Stomach smooth muscle (tissue), 2 donors: Measurements from ENCODE around the gene TSPAN32.

Source experiments
- H3K27ac ChIP-seq: one replicate; pipeline ENCODE4 v1.7.0; 2013; ENCODE audit warnings: mild to moderate bottlenecking, low read length, inconsistent platforms
- H3K27me3 ChIP-seq, 2 donors: one replicate each; pipeline ENCODE4 v1.7.0; 2013; ENCODE audit warnings: low read length in 2 of 2; ENCODE audit not compliant: insufficient read depth in 2 of 2, control insufficient read depth in 1 of 2
- H3K36me3 ChIP-seq, 2 donors: one replicate each; pipeline ENCODE4 v1.7.0; 2013; ENCODE audit warnings: low read length in 2 of 2; ENCODE audit not compliant: control insufficient read depth in 2 of 2, insufficient read depth in 2 of 2
- H3K4me1 ChIP-seq: one replicate; pipeline ENCODE4 v1.7.0; 2013; ENCODE audit warnings: low read length; ENCODE audit not compliant: control insufficient read depth, insufficient read depth
- H3K4me3 ChIP-seq, 2 donors: one replicate each; pipeline ENCODE4 v1.7.0; 2013; ENCODE audit warnings: low read length in 2 of 2
- H3K9ac ChIP-seq, 2 donors: one replicate each; pipeline ENCODE4 v1.7.0; 2013; ENCODE audit warnings: low read length in 2 of 2, mild to moderate bottlenecking in 1 of 2
- H3K9me3 ChIP-seq, 2 donors: one replicate each; pipeline ENCODE4 v1.7.0; 2013; ENCODE audit warnings: low read length in 2 of 2; ENCODE audit not compliant: control insufficient read depth in 2 of 2
- donor health status: healthy.
- donor health status: Pancreatic carcinoma.

The TSPAN32 gene

DNA sequence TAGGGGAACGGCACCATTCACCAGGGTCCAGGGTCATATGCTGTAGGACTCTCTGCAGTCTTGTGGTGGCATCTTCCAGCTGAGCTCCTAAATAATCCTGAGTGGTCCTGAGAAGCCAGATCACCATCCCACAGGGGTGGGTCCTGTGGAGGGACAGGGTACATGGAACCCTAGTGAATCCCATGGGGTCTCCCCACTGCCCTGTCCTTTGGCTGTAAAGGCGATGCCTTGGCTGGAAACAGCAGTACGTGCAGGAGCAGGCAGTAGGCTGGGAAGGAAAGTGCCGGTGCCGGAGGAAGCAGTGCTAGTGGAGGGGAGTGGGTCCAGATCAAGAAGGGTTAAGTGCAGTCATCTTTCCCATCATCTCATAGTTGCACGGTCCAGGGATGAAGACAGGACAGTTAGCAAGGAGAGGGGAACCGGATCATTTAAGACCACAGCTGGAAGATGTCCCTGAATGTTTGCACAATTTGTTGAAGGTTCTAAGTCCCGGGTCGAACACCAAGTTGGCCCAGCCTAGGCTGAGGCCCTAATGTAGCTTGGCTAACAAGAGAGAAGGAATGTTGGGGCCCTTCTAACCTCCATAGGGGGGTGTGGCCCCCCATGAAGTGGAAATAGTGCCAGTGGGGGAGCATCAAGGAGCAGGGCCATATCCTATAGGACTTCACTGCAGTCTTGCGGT, 18.1 kb downstream of the TSPAN32 start:
- Histone ChIP-seq H3K4me1 (peaks cover 11% of the 10 kb centered on the region), H3K27me3 (no peaks in the 10 kb centered on the region), H3K27ac (no peak overlapping the region), H3K9ac (no peak overlapping the region), H3K9me3 (peaks cover 0 to 10% of the 10 kb centered on the region in 2 donors), H3K36me3 (no peaks in the 10 kb centered on the region), H3K4me3 (no peak overlapping the region)

DNA sequence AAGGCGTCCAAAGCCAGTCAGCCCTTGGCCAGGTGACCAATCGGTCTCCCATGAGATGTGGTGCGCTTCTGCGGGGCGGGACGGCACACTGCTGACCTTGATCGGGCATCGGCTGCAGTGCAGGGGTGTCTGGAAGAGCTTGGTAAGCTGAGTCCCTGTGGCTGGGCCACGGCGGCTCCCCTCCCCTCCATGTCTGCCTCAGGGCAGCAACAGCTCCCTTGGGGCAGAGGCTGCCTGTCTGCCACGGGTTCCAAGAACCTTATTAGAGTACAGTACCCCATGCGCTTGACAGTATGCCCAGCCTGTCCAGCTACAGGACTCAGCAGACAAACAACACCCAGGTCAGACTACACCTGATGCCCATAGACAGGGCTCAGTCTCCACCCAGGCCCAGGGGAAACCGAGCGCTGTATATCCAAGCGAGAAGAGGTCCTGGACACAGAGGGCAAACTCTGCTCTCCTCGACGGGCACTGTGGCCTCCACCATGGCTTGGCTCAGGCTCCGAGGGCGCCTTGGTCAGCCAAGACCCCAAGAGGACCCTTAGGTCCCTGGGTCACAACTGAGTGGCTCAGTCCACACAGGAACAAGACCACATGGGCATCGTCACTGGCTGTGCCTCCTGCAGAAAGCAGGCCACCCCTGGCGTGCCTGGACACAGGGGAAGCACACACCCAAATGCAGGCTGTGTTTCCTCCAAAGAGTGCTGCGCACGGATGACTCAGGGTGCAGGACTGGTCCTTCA, 18.9 kb downstream of the TSPAN32 start:
- no peaks in the 10 kb centered on the region for H3K27me3 ChIP-seq
- no peak overlapping the region for H3K27ac ChIP-seq

DNA sequence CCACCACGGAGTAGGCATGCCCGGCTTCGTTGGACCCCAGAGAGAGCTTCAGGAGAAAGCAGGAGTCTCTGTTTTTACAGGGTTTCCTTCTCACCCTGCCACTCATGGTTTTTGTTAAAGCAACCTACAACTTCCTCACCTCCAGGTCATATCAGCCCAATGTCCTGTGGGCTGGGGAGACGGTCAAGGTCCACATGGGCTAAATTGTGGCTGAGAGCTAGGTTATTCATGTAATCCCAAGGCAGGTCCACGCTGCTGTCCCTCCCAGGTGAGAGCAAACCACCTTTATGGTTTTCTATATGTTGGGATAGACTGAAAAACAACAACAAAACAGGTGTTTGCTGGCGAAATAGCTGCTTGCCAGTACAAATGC, 19.5 kb downstream of the TSPAN32 start:
- H3K4me3 ChIP-seq, result no peak overlapping the region
- no peaks in the 10 kb centered on the region for H3K27me3 ChIP-seq
- H3K4me1 ChIP-seq, result no peaks in the 10 kb centered on the region
- H3K36me3 ChIP-seq, result no peaks in the 10 kb centered on the region
- no peak overlapping the region for H3K9ac ChIP-seq
- peaks cover 0 to 10% of the 10 kb centered on the region in 2 donors for H3K9me3 ChIP-seq
- no peak overlapping the region for H3K27ac ChIP-seq

More for the DNA sequence above, 18.9 kb downstream of the TSPAN32 start:
- Histone ChIP-seq H3K4me1 (peaks cover 5% of the 10 kb centered on the region), H3K36me3 (no peaks in the 10 kb centered on the region), H3K4me3 (no peak overlapping the region), H3K9me3 (peaks cover 0 to 10% of the 10 kb centered on the region in 2 donors), H3K9ac (no peak overlapping the region)

DNA sequence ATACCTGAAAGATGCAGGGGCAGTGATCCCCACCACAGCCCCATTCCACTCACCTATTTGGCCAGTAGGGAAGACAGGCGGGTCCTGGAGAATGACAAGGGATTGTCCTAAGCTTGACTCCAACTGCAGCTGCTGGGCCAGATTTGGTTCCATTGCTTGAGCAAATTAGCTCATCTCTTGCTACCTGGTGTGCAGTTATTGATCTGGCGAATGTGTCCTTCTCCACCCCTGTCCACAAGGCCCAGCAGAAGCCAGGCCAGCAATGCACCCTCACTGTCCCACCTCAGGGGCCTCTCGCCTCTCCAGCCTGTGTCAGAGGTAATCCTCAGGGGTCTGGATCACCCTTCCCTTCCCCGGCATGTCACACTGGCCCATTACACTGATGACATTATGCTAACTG, 23.3 kb downstream of the TSPAN32 start:
- no peaks in the 10 kb centered on the region for H3K27me3 ChIP-seq
- no peaks in the 10 kb centered on the region for H3K4me1 ChIP-seq
- no peaks in the 10 kb centered on the region for H3K36me3 ChIP-seq
- H3K9ac ChIP-seq, result no peak overlapping the region
- no peak overlapping the region for H3K27ac ChIP-seq
- H3K4me3 ChIP-seq, result no peak overlapping the region
- no peaks in the 10 kb centered on the region for H3K9me3 ChIP-seq

DNA sequence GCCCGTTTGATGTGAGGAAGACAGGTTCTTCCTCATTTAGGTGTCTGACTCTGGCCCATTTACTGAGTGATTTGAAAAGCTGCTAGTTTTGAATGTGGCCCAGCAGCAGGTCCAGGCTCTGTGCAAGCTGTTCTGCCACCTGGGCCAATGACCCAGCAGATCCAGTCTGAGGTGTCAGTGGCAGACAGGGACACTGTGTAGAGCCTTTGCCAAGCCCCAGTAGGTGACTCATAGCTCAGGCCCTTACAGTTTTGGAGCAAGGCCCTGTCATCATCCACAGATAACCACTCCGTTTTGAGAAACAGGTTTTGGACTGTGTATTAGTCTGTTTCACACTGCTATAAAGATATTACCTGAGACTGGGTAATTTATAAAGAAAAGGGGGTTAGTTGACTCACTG, 23.9 kb downstream of the TSPAN32 start:
- Histone ChIP-seq H3K9ac (no peak overlapping the region), H3K9me3 (no peaks in the 10 kb centered on the region), H3K36me3 (no peaks in the 10 kb centered on the region), H3K4me3 (no peak overlapping the region), H3K4me1 (no peaks in the 10 kb centered on the region), H3K27me3 (no peaks in the 10 kb centered on the region), H3K27ac (no peak overlapping the region)

DNA sequence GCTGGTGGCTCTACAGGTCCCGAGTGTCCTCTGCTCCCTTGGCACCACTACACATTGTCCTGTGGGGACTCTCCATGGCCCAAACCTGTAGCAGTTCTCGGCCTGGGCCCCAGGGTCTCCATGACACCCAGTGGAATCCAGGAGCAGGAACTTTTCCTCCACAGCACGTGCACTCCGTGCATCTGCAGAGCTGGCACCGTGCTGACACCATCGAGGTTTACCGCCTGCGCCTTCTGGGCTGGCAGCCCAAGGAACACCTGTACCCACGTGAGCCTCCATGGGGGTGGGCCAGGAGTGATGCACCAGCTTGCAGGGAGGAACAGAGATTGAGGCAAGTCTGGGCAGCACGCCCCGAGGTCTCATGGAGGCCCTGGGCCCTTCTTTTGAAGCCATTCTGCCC, 25.2 kb downstream of the TSPAN32 start:
- no peaks in the 10 kb centered on the region for H3K4me1 ChIP-seq
- no peaks in the 10 kb centered on the region for H3K36me3 ChIP-seq
- H3K4me3 ChIP-seq, result no peak overlapping the region
- no peak overlapping the region for H3K27ac ChIP-seq
- no peak overlapping the region for H3K9ac ChIP-seq
- no peaks in the 10 kb centered on the region for H3K27me3 ChIP-seq
- H3K9me3 ChIP-seq, result no peaks in the 10 kb centered on the region

DNA sequence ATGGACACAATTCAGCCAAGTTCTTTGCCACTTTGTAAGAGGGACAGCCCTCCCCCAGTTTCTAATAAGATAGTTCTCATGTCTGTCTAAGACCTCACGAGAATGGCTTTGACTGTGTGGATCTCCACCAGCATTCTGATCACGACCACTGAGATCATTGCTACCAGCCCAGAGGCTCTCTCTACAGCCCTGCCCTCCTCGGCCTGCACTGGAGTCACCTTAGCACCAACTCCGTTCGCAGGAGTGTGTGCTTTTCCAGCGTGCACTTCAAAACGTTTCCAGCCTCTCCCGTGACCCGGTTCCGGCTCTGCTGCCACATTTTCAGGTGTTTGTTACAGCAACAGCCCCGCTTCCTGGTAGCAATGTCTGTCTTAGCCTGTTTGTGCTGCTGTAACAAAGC, 26.2 kb downstream of the TSPAN32 start:
- Histone ChIP-seq H3K27ac (no peak overlapping the region), H3K9ac (no peak overlapping the region), H3K36me3 (no peaks in the 10 kb centered on the region), H3K4me3 (no peak overlapping the region), H3K27me3 (no peaks in the 10 kb centered on the region), H3K9me3 (no peaks in the 10 kb centered on the region), H3K4me1 (no peaks in the 10 kb centered on the region)

DNA sequence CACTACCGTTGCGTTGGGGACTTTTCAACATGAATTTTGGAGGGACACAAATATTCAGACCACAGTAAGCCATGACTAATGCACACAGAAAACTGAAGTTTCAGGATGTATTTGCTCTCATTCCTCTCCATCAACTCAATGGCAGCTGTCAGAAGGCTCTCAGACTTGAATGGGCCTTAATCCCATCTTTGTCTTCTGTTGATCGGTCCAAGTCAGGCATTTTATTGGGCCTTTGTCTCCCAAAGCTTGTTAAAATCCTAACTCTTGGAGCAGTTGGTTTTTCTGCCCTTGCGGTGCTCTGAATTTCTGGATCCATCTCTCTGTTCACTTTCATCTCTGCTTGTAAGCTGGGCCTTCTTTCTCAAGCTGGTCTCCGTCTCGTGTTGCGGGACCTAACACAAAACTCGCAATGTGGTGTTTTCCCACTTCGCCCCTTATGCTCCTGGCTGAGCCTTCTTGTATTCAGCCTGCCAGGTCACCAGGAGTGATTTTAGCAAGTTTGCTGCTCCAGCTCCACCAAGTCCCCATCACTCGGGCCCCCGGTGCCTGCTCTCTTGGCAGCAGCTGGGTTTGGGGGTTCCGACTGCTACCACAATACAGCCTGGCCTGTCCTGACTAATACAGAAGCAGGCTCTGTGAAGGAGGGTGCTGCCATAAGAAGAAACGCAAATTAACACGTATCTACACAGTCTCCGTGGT, 27.0 kb downstream of the TSPAN32 start:
- Histone ChIP-seq H3K4me3 (no peak overlapping the region), H3K9ac (no peak overlapping the region), H3K9me3 (no peaks in the 10 kb centered on the region), H3K36me3 (no peaks in the 10 kb centered on the region), H3K27me3 (no peaks in the 10 kb centered on the region), H3K27ac (no peak overlapping the region), H3K4me1 (no peaks in the 10 kb centered on the region)

DNA sequence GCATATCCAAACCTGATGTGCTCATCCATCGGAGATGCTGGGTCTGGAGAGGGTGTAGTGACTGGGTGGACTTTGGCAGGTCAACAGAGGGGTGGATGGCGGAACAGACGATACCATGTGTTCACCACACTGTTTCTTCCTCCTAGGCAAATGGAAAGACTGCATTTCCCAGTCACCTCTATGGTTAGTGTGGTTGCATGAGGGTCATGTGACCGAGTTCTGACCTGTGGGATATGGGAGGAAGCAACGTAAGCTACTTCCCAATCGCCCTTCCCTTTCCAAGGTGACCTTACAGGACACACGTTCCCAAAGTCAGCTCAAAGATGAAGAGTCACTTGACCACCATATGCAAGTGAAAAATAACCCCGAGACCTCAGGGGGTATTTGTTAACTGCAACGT, 27.7 kb downstream of the TSPAN32 start:
- no peaks in the 10 kb centered on the region for H3K9me3 ChIP-seq
- no peak overlapping the region for H3K9ac ChIP-seq
- no peaks in the 10 kb centered on the region for H3K27me3 ChIP-seq
- H3K4me3 ChIP-seq, result no peak overlapping the region
- no peak overlapping the region for H3K27ac ChIP-seq
- H3K4me1 ChIP-seq, result no peaks in the 10 kb centered on the region
- no peaks in the 10 kb centered on the region for H3K36me3 ChIP-seq

DNA sequence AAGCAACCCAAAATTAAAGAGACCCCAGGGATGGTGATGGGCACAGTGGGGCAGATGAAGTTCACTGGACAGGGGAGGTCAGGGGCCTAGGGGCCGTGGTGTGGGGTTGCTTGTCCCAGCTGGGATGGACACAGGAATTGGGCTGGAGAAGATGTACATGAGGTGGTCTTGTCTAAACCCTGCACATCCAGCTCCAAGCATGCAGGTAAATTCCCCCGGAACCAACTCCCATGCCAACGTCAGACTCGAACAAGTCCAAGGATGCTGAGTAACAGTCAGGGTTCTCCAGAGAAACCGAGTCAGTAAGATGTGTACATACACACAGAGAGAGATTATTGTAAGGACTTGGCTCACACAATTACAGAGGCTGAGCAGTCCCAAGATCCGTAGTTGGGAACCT, 28.9 kb downstream of the TSPAN32 start:
- Histone ChIP-seq H3K27me3 (no peaks in the 10 kb centered on the region), H3K9ac (no peak overlapping the region), H3K4me3 (no peak overlapping the region), H3K9me3 (no peaks in the 10 kb centered on the region), H3K27ac (no peak overlapping the region), H3K36me3 (no peaks in the 10 kb centered on the region), H3K4me1 (no peaks in the 10 kb centered on the region)

DNA sequence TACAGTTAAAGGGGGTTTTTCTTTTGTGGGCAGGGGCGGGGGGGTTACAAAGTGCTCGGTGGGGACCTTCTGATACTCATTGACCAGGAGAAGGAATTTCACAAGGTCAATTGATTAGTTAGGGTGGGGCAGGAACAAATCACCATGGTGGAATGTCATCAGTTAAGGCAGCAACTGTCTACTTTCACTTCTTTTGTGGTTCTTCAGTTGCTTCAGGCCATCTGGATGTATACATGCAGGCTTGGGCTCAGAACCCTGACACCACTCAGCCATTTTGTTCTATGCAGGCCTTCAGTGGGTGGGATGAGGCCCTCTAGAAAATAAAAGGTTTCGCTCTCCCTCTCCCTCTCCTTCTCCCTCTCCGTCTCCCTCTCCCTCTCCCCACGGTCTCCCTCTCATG, 29.6 kb downstream of the TSPAN32 start:
- H3K27me3 ChIP-seq, result no peaks in the 10 kb centered on the region
- no peak overlapping the region for H3K27ac ChIP-seq
- H3K4me1 ChIP-seq, result no peaks in the 10 kb centered on the region
- H3K9ac ChIP-seq, result no peak overlapping the region
- no peak overlapping the region for H3K4me3 ChIP-seq
- no peaks in the 10 kb centered on the region for H3K9me3 ChIP-seq
- H3K36me3 ChIP-seq, result no peaks in the 10 kb centered on the region
